Stimulated activated CD4-positive, alpha-beta T cell treated with anti-CD3 and anti-CD28 coated beads, TNF-alpha, amount 100 ng/mL, for 48 hours (primary cell): Measurements from ENCODE around the gene ZNF800.

Experiments
- DNase-seq, 3 donors: peaks; one replicate each; pipeline ENCODE4 v3.0.0-alpha.2; 2020; ENCODE audit warnings: low read depth in 3 of 3

ZNF800 gene

DNA sequence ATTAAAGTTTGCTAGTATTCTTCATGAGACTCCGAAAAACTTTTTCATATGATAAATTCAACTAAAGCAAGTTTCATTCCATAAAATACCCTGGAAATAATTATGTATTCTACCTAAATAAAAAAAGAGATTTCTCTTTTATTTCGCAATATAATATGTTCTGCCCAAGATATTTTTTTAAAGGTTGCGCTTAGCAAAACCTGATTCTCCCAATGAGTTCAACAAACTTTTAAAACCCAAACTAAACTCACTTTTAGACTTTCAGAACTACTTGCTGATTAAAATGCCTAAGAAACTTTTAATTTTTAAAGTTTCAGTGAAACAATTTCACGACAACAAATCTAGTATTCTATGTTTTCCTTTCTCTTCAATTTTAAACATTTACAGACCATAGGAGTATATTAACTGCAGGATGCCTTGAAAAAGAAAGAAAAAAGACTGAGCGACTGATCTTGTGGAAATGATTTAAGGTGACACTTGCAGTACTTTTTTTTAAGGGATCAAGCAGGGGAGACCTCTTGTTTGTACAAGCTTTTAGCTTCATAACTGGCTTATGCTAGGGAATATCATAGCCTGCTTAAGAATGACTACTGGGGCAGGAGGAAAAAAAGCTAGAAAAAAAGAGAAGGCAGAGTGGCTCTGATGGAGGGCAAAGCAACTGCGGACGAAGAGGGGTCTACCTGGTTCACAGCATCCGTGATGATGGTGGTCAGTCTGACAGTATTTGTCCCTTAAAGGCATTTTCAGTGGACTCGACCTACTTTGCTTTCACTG, 1.5 kb downstream of the ZNF800 start:
- no peak for DNase-seq

DNA sequence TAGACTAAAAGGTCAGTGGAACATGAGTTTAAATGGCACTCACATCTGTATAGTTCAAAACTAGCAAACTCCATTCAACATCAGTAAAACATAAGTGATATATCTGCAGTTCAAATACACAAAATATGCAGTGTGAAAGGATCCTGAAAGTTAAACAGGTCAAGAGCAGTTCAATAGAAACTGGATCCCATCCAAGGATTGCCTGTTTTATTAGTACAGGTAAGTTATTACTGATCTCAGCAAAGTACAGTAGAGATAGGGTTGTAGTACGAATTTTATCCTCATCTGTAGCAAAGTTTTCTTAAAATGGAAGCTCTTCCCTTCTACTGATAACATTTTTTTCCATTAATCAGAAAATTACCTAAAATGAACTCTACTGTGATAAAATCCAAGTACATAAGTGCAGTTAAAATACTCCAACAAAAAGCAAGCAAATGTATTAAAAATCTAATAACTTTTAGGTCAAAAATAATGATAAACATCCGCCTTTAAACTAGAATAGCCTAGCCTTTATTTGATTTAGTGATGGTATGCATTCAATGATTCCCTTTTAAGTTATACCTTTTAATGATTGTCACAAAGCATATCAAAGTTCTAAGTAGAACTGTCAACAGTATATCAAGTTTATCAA, 2.2 kb downstream of the ZNF800 start:
- no peak for DNase-seq

DNA sequence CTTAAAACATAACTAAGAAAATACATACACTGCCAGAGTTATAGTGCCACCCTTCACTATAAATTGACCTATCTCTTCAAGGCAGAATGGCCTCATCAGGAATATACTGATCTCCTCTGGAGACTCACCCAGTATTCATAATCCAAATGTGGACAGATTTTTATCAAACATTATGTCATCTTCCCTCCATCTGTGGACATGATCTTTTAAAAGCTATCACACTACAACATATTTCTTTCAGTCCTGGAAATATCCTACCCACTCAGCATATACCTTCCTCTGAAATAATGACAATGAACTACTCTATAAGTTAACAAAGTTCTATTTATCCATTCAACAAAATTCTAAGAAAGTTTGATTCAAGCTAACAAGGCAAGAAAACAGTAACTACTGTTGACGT, 3.2 kb downstream of the ZNF800 start:
- no peak for DNase-seq

DNA sequence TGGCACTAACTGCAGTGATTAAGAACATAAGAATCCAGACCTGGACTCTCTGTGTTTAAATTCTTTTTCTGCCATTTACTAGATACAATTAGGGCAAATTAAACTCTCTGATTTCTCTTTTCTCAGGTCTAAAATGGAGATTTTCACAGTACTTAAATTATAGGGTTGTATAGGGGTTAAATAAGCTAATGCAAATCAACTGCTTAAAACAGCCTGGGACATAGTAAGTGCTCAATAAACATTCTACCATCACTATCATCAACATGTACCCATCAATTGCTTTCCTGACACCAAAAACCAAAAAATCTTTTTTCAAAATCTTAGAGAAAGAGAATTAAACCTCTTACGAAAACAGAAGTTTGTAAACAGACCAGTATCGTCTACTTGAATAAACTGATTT, 4.5 kb downstream of the ZNF800 start:
- no peak for DNase-seq

DNA sequence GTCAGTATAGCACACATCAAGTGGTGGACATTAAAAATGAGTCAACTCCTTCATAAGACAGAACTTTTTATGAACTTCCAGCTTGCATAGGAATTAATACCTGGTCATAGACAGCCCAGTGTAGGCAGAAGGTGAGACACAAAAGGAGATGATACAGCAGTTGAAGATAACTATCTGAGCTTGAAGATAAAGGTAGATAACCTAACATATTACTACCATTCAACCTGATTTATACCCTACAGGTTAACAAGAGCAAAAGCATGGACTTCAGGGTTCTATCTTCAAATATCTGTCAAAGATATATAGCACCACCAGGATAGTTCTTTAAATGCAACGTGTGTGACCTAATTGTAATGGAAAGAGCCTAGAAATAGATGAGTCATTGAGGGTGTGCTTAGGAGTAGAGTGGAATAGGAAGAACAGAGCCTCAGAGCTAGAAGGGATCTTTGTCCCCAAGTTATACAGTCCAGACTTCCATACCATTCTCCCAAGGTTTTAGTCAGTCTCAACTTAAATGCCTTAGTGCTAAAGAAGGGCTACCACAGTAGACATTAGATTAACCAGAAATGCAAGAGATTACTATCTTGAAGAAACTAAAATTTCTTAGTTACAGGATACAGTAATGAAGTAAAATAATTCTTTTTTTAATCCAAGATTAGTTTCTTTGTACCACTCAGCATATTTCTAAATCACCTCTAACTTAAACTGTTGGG, 9.2 kb downstream of the ZNF800 start:
- no peak for DNase-seq

DNA sequence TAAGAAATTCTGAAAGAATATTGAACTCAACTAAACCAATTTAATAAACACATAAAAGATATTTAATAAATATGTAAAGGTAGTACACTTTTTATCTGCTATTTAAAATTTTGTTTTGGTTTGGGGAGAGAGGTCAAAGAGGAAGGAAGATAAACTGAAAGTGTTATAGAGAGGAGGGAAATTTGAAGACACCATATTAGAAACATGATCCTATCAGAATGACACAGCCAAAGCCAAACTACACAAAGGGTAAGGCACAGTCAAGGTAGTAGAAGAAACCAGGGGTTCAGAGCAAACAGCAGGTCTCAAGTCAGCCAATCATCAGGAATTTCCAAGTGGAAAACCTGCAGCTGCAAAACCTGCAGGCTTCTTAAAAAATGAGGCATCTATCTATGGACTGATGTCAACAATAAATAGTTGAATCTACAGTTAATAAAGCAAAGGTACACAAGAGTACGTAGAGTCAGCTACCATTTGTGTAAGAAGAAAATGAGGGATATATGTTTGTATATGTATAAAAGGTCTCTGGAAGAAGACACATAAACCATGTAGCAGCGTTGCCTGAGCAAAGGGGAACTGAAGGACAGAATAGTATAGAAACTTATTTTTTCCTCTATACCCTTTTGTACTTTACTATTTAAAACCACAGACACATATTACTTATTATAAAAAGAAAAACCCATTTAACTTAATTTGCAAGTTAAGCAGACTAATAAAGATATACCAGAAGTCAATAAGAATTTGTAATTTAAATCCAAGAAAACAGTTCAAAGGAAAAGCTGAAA, 10.0 kb downstream of the ZNF800 start:
- no peak for DNase-seq

DNA sequence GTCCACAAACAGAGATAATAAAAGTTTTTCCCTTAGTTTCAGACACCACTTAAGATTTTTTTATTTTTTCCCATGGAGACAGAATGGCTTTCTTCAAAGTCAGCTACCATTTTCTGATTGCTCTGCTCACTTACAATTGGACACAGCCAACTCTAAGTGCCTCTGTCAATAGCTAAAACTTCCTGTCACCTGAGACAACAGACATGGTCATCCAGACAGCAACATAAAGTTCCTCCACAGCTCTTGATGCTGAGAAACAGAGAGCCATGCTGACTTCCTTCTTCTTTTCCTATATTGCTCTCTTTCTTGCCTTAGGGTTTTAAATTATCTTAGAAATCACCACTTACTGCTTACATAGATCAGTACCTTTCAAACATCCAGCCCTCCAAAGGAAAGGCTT, 12.0 kb downstream of the ZNF800 start:
- DNase-seq, result no peak

DNA sequence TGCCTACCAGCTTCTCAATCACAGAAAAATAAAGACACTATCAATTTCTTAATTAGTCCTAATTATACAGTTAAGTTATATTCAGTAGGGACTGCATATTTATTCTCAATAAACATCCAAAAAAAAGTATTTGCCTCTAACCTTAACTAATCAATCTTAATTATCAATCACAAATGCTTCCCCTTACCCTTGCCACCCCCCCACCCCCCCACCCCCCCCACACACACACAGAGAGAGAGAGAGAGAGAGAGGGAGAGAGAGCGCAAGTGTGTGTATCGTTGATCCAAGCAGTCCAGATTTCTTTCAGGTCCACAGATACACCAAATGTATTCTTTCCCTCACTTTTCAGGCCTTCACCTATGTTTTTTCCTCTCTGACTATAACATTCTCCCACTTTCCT, 12.9 kb downstream of the ZNF800 start:
- DNase-seq, result no peak

DNA sequence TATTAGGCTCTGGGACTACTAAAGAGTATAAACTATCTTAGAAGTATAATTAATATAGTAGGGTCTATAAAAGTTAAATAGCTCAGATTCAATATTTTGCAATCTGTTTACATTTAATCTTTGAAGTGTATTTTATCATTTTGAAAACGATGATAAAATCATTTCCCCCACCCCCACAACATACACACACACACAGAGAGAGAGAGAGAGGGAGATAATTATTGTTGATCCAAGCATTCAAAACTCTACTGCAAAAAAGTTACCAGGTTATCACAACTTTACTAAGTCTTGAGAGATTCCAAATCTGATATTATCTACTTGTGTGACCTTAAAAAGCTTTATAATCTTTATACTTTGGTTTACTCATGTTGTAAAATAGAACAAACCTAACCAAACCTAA, 14.0 kb downstream of the ZNF800 start:
- DNase-seq, result no peak

DNA sequence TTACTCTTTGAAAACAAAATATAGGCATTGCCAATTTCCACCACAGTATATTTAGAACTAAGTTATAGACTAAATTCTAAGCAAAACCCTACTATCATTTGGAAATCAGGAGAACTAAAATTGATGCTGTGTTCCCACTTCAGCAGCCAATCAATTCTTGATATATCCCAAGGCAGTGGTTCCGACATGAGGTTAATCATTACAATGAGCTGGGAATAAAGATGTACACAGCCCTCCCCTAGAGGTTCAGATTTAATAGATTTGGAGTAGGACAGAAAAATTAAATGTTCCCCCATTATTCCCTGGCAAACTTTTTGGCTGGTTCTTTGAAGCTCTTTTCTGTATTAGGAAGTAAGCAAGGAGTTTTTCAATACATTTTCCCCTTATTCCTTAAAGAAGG, 15.1 kb downstream of the ZNF800 start:
- DNase-seq, result no peak

DNA sequence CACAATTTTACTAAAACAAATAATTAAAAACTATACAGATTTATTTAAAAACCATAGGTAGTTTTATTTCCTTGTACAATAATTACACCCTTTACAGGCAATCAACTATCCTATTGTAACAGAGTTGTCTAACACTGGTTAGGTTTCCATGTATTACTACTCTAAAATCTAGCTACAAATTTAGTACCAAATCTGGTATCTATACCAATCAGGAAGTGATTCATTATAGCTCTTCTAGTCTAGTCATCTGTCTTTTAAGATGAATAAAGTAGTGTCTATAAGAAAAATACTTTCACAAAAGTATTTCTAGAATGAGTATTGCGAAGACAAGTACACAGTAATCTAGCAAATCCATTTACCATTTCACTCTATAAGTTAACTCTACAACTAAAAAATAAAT, 16.9 kb downstream of the ZNF800 start:
- DNase-seq, result no peak

DNA sequence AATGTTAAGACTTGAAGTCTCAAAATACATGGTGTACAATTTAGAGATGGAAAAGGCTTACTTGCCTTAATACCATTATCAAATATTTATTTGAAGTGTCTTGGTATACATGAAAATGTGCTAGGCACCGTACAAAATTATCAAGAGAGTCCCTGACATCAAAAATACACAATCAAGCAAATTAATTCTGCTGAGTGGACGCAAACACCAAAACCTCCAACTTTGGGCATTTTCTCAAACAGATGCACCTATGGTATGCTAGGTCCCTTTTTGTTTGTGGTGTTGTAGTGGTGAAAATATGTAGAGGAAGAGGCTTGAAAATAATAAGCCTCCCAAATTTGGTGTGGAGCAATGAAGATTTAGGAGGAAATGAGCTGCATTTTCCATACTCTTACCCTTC, 24.8 kb downstream of the ZNF800 start:
- DNase-seq, result no peak

DNA sequence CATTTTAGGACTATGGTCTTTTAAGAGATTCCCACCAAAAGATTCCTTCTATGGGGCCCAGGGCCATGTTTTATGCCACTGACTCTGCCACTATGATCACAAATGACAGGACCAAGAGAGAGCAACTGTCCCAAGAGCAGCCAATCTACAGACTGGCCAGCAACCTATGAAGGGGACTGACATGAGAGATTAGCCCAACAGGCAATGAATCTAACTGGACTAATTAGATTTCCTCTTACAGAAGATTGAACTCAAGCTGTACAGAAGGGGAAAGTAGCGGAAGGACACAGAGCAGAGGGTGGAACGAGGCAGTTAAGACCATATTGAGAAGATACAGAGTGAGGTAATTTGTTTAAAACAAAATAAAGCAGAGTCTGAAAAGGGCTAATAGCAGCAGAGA, 25.8 kb downstream of the ZNF800 start:
- no peak for DNase-seq

DNA sequence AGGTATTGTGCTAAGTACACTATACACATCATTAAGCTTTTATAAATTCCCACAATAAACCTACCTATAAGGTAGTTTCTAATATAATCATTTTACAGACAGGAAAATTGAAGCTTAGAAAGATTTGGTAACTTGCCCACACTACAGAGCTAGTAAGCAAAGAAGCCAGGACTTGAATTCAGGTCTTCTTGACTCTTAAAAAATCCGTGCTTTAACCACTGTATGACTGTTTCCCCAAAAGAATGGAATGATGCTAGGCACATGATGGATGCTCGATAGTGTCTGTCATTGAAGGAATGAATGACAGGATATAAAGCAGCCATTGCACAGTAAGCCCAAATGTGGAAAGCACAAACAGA, 26.6 kb downstream of the ZNF800 start:
- no peak for DNase-seq

DNA sequence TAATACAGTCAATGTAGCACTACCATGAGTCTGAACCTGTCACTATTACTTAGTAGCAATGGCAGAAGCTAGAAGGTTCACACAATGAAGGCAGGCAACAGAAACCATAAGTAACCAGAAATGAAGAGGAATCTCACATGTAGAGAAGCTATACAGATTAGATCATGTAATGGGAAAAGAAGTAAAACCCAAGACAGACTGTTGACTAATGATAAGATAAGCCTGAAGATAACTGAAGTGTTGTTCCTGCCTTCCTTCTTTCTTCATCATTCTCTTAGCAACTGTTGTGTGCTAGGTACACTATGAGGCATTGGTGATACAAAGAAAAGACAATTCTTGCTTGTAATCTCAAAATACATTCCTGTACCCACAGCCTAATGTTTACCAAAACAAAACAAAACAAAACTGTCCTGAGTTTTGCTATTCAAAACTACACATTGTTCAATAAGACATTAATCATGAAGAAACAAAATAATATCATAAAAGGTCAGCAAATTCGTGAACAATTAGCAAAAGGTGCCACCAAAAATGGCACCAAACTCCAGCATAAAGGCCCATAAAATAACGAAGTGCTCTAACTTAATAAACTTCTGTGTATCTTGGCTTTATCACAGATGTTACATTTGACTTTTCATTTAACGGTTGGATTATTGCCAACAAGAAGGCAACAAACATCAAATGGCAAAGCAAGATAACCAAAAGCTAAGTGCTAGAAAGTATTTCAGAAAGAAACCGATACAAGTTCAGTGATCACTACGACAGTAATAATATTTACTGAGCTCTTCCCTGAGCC, 27.1 kb downstream of the ZNF800 start:
- no peak for DNase-seq

DNA sequence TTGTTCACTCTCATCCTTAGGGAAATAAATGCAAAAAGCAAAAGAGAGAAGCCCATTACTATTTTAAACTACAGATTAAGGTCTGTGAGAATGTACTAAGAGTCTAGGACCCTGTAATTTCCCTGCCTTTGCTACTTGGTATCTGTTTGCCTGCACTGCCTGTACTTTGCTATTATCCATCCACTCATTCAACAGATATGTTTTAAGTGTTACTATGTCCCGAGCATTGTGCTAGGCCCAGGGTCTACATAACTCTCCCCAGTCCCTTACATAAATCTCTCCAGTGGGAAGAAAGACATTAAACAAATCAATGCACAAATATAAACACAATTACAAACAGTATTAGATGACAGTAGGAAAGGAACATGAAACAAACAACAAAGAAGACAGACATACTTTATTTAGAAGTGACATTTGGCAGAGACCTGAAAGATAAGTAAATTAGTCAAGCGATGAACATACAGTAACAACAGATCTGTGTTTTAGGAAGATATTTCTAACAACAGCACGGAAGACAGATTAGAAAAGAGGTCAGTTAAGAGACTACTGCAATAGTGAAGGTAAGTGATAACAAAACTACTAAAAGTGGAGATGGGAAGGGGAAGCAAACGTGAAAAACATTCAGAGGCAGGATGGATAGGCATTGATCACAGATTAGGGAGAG, 30.0 kb downstream of the ZNF800 start:
- DNase-seq, result no peak

DNA sequence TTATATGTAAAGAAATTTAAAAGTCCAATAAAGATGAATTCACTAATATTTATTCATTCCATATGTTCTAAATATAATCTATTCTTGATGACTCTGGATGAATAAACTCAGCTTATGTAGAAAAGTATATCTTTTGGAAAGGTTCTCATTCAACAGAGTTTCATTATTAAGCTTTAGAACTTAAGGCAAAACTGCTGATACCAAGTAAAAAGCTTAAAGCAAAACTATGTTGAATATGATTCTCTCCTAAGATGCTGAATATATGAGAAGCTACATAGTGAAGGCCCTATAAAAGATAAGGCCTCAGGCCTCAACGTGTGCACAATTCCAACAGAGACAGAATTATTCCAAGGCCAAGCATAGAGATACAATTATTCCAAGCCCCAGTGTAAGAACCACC, 30.8 kb downstream of the ZNF800 start:
- no peak for DNase-seq

DNA sequence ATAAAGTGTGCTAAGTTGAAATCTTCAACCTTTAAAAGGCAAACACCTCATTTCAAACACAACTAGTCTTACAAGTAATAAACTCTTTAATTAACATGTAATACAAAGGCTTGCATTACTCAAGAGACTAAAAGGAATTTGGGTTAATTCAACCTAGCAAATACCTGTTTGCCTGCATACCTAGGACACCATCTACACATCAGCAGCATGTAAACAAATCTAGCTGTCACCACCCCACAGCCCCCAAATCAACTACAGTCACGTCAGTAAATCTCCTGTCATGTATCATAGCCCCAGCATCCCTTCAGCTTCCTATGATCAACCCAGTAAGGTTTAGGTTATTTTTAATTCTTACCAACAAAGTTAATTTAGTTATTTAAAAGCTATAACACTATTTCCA, 33.5 kb downstream of the ZNF800 start:
- no peak for DNase-seq

DNA sequence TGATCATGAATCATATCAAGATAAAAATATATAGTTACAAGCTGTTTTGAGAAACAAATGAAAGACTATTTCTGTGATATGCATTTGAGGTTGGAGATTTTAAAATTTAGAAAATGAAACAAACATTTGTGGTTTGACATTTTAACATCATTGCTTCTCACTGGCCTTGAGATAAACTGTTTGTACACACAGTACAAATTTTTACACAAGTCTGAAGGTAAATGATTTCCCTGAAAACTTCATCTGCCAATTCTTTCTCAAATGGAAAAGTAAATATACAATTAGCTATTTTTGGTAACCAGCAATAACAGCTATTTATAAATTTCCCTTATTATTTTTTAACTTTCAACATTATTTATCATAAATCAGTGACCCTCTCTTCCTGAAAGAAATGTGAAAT, 38.6 kb downstream of the ZNF800 start:
- no peak for DNase-seq

DNA sequence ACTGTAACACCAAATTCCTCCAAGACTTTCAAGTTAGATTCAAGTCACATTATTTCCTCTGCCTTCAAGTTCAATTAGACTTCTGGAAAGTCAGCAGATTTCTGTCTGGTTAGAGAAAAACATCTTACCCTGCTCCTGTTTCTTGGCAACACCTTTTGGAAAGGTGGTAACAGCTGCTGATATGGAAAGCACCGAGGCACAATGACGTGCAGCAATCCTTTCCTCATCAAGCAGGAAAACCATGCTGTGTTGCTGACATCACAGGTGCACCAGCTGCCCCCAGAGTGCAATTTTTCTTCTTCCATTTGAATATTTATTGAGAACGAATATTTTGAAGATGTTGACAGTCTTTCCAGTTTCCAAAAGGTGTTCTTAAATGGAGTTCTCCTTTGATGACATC, 41.9 kb downstream of the ZNF800 start:
- no peak for DNase-seq

DNA sequence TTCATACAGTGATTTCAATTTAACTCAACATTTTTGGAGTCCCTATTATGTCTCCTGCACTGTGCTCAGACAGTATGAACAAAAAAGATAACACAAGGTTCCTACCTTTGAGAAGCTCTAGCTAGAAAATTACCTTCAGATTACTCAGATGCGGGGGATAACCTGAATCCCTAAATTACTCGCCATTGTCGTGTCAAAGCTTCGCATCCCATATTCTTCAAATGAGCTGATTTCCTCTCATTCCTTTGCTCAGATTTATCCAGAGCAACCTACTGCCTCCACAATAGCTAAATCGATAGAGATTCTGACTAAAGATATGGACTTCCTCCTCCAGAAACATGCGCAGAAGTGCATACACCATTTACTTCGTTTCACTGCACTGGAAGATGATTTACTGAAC, 42.6 kb downstream of the ZNF800 start:
- DNase-seq, result no peak
